Measurements from ENCODE around the gene HSPG2.

DNA sequence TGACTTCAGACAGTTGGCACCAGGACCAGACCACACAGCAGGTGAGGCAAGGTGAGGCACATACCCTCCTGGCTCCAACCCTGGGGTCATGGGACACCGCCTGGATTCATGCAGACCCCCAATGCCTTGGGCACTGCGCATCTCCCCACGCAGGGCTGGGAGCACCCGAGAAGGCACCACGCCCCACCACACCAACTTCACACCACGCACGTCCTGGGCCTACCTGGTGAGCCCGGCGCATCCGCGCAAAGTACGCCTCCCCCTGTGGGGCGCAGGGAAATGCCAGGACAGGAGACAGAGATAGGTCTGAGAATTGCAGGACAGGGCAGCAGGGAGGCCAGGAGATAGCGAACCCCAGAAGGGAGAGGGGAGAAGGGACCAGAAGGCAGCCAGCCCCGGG, 66.5 kb downstream of the HSPG2 start:
- TF ChIP-seq, protein P1, sequence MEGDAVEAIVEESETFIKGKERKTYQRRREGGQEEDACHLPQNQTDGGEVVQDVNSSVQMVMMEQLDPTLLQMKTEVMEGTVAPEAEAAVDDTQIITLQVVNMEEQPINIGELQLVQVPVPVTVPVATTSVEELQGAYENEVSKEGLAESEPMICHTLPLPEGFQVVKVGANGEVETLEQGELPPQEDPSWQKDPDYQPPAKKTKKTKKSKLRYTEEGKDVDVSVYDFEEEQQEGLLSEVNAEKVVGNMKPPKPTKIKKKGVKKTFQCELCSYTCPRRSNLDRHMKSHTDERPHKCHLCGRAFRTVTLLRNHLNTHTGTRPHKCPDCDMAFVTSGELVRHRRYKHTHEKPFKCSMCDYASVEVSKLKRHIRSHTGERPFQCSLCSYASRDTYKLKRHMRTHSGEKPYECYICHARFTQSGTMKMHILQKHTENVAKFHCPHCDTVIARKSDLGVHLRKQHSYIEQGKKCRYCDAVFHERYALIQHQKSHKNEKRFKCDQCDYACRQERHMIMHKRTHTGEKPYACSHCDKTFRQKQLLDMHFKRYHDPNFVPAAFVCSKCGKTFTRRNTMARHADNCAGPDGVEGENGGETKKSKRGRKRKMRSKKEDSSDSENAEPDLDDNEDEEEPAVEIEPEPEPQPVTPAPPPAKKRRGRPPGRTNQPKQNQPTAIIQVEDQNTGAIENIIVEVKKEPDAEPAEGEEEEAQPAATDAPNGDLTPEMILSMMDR (IDR thresholded peaks at IDR 0.05): no peak
- no peak for TF ChIP-seq POLR2A (IDR thresholded peaks at IDR 0.05)
